ENCODE data around the gene RPEL1. TPM values are rescaled to one million over a fixed set of nuclear protein-coding genes. Genes with fewer than 3 reads are reported as not detected.

The RPEL1 gene
- total RNA-seq, 1 experiment from 2014 or later: 0.03 TPM

DNA sequence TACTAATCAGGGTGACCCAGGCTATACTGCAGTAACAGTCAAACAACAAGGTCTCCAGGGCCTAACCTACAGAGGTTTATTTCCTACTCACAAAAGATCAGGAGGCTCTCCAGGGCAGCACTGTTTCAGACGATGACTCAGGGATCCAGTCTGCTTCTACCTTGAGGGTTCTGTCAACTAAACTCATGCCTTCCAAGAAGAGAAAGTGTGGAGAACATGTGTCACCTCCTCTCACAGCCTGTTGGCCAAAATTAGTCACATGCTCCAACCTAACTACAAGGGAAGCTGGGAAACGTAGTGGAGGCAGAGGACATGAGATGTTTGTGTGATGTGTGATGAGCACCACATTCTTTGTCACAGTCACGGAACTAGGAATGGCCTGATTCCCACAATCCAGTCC lies 16.5 kb downstream of the RPEL1 start:
- H3K4me3 ChIP-seq: no peak overlapping the region

DNA sequence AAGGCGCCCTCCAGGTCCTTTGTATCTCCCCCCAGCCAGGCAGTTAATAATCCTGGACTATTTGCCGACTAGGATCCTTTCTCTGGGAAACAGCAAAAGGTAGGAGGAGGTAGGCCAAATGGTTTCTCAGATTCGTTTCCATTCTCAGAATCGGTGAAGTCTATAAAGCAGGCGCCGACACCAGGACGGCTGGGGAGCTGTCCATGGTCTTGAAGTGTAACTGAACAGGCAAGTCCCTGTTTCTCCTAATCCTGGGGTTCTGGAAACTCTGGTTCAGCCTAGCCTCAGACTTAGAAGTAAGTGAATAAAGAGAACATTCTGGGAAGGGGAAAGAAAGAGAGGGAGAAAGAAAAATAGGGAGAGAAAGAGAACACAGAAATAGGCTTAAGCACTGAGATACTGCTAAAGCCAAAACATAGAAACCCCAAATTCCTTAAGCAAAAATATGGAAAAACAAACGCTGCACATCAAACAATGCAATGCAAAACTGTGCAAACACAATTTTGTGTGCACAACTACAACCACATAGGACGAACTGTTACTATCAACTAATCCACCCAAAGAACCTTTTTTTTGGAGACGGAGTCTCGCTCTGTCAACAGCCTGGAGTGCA lies 20.1 kb downstream of the RPEL1 start:
- Histone ChIP-seq H3K27me3 (peaks cover 13% of the 10 kb centered on the region), H3K9me3 (no peaks in the 10 kb centered on the region), H3K36me3 (no peaks in the 10 kb centered on the region), H3K4me3 (no peak overlapping the region)
- DNase-seq: peak; percentile 51

More for the DNA sequence above, 16.5 kb downstream of the RPEL1 start:
- H3K36me3 ChIP-seq: no peaks in the 10 kb centered on the region
- no peak for DNase-seq
- H3K27me3 ChIP-seq: peaks cover 13% of the 10 kb centered on the region
- peaks cover 6% of the 10 kb centered on the region for H3K9me3 ChIP-seq

DNA sequence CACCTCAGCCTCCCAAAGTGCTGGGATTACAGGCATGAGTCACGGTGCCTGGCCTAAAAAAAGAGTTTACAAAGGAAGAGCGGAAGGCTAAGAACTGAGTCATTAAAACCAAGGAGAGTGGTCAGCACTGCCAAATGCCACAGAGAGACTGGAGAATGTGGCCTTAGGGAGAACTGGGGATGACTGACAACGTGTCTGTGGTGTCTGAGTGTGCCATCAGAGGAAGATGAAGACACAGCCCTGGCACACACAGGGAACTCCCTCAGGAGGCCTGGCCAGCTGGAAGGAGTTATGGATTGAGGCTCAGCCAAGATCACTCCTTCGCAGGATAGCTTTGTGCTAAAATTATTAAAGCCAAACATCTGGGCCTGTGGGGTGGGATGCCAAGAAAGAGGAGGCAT lies 27.4 kb downstream of the RPEL1 start:
- Histone ChIP-seq H3K4me3 (no peak overlapping the region), H3K27me3 (peaks cover 22% of the 10 kb centered on the region)
- peak; percentile 98 for DNase-seq

DNA sequence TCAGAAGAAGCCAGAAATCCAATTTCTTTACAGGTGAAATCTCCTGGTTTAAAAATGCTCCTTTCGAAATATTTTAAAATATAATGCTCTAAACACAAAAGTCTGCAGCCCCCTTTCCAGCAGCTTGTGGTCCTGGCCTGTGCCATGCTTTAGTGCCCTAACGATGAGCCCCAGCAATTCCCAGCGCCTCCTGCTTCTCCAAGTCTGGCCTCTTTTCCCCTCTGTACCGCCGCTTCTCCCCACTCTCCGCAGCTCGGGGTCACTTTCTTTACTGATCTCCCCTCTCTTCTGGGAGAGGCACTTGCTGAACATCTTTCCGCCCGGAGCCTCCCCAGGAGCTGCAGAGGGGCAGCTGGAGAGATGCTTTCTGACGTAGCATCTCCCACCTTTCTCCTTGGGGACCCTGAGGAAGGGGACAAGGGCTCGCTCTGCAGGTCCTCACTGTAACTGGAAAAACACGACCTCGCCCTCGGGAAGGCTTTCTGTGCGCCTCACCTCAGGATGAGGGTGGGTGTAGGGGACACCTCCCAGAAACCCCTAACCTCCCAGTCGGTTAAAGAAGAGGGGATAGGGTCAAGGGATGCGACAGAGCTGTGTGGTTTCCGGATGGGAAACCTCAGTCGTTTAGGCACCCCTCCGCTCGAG lies 30.7 kb downstream of the RPEL1 start:
- Histone ChIP-seq H3K27me3 (peaks cover 50% of the 10 kb centered on the region), H3K36me3 (no peaks in the 10 kb centered on the region), H3K4me3 (no peak overlapping the region), H3K9me3 (peaks cover 6% of the 10 kb centered on the region)
- DNase-seq: no peak

More for the DNA sequence above, 27.4 kb downstream of the RPEL1 start:
- Histone ChIP-seq H3K36me3 (no peaks in the 10 kb centered on the region), H3K9me3 (no peaks in the 10 kb centered on the region)

DNA sequence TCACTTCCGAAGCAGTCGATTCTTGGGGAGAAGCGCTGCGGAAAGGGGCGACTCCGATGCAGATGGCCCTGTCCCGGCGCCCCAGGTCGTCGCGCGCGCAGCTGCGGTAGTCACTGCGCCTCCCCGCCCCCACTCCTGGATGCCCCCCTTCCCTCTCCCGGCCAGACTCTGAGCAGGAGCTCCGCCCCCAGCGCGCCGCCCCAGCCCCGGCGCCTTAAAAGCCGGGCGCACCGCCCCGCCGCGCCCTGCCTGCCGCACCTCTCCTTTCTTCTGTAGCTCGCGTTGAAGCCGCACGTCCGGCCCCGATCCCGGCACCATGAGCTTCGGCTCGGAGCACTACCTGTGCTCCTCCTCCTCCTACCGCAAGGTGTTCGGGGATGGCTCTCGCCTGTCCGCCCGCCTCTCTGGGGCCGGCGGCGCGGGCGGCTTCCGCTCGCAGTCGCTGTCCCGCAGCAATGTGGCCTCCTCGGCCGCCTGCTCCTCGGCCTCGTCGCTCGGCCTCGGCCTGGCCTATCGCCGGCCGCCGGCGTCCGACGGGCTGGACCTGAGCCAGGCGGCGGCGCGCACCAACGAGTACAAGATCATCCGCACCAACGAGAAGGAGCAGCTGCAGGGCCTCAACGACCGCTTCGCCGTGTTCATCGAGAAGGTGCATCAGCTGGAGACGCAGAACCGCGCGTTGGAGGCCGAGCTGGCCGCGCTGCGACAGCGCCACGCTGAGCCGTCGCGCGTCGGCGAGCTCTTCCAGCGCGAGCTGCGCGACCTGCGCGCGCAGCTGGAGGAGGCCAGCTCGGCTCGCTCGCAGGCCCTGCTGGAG lies 31.4 kb downstream of the RPEL1 start, which contains the start of gene INA:
TSS of gene INA (plus strand) at position 243 of the 817 bp plus-strand sequence. CDS start at position 317, 74 bp downstream.
- no peaks in the 10 kb centered on the region for H3K36me3 ChIP-seq
- H3K4me3 ChIP-seq: no peak within 1 kb of the TSS
- DNase-seq: no peak
- H3K9me3 ChIP-seq: peaks cover 6% of the 10 kb centered on the region
- peaks cover 58% of the 10 kb centered on the region for H3K27me3 ChIP-seq

DNA sequence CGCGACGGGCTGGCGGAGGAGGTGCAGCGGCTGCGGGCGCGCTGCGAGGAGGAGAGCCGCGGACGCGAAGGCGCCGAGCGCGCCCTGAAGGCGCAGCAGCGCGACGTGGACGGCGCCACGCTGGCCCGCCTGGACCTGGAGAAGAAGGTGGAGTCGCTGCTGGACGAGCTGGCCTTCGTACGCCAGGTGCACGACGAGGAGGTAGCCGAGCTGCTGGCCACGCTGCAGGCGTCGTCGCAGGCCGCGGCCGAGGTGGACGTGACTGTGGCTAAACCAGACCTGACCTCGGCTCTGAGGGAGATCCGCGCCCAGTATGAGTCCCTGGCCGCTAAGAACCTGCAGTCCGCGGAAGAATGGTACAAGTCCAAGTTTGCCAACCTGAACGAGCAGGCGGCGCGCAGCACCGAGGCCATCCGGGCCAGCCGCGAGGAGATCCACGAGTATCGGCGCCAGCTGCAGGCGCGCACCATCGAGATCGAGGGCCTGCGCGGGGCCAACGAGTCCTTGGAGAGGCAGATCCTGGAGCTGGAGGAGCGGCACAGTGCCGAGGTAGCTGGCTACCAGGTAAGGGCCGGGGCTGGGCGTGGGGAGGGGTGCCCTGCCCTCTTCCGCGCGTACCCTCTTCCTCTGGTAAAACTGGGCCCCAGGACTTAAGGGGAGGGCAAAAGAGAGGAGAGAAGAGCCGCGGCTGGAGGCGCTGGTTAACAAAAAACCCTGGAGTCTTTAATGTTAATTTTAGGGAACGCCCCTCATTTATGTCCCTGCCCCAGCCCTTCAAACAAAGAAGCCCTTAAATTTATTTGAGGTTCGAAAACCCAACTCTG lies 32.2 kb downstream of the RPEL1 start:
- Histone ChIP-seq H3K4me3 (no peak overlapping the region), H3K9me3 (peaks cover 6% of the 10 kb centered on the region), H3K27me3 (peaks cover 60% of the 10 kb centered on the region), H3K36me3 (no peaks in the 10 kb centered on the region)
- DNase-seq: no peak

DNA sequence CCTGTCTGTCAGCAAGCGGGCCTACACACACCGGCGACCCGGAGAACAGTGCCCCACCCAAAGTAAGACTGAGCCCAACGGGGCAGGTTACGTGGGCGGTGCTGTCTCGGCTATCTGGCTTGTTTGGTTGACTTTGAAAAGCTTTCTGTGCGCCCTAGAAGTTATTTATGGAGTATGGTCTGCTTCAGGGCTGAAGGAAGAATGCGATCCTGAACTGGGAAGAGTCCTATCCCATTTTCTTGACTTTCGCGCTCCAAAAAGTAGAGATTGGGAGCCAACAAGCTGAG lies 32.8 kb downstream of the RPEL1 start:
- DNase-seq: no peak
- Histone ChIP-seq H3K4me3 (no peak overlapping the region), H3K27me3 (peaks cover 60% of the 10 kb centered on the region)

DNA sequence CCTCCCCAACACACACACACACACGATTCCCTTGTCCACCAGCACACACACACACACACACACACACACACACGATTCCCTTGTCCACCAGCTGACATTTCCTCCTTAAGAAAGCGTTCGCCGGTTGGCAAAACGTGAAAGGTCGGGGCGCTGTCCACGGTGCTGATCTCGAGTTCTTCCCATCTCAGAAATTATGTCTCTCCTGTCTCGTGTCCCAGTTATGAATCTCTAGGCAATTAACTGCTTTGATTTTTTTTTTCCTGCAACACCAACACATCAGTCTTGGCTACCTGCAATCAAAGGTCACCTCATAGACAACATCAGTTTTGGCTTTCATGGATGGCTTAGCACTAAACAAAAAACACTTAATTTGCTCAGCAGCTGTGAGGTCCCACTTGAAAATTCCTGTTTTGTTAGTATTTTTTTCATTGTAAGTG lies 33.2 kb downstream of the RPEL1 start:
- H3K27me3 ChIP-seq: peaks cover 60% of the 10 kb centered on the region
- DNase-seq: peak; percentile 30

More for the DNA sequence above, 32.8 kb downstream of the RPEL1 start:
- no peaks in the 10 kb centered on the region for H3K36me3 ChIP-seq
- peaks cover 6% of the 10 kb centered on the region for H3K9me3 ChIP-seq

DNA sequence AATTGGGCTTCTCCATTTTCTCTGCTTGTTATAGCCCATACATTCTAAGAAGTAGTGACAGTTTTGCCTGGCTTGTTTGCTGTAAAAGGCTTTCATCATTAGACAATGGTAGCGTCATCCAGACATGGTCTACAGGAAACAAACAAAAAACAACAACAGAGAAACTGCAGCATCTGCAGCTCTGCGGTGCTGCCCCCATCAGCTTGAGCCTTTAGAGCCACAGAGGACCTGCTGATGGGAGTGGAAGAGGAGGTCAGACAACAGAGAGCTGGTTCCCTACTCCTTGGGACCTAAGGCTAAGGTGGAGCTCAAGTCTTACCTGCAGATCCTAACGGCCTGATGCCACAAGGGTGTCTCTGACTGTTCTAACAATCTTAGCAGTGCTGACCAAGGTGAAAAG lies 34.3 kb downstream of the RPEL1 start:
- Histone ChIP-seq H3K9me3 (peaks cover 6% of the 10 kb centered on the region), H3K27me3 (peaks cover 62% of the 10 kb centered on the region), H3K4me3 (no peak overlapping the region), H3K36me3 (no peaks in the 10 kb centered on the region)
- DNase-seq: no peak

More for the DNA sequence above, 33.2 kb downstream of the RPEL1 start:
- H3K4me3 ChIP-seq: no peak overlapping the region
- no peaks in the 10 kb centered on the region for H3K36me3 ChIP-seq
- H3K9me3 ChIP-seq: peaks cover 6% of the 10 kb centered on the region

DNA sequence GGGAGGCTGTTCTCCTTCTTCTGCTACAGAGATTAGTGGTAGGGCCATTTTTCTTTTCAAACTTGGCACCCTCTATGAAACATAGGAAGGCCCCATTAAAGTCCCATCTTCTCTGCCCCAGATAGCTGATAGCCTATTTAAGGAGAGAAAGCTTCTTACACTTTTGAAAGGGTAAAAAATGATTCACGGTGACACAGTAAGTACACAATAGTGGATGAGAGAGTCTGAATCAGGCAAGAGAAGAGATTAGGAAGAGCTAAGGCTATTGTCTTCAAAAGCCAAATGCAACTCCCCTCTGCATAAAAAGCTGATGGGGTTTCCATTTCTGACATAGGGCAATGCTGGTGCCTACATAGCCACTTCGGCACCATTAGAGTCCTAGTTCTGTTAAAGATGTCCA lies 34.8 kb downstream of the RPEL1 start:
- Histone ChIP-seq H3K27me3 (peaks cover 62% of the 10 kb centered on the region), H3K36me3 (no peaks in the 10 kb centered on the region), H3K4me3 (no peak overlapping the region), H3K9me3 (peaks cover 6% of the 10 kb centered on the region)
- DNase-seq: no peak

DNA sequence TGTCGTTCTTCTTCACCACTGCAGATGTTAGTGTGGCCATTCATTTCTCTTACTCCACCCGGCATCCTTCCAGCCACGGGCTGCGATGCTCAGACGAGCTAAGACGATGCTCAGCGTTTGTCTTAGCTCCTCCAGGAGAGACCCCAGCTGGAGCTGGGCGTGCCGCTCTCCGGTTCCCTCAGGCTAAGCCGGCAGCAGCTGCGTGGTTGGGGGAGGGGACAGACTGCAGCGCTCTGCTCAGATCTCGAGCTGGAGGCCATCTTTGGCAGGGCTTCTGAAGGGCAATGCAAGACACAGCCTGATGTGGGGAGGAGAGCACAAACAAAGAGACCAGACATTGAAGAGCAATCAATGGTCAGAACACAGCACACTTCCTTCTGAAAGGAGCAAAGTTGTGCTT lies 36.1 kb downstream of the RPEL1 start:
- peaks cover 6% of the 10 kb centered on the region for H3K9me3 ChIP-seq
- DNase-seq: no peak
- H3K36me3 ChIP-seq: no peaks in the 10 kb centered on the region
- no peak overlapping the region for H3K4me3 ChIP-seq
- H3K27me3 ChIP-seq: peaks cover 52% of the 10 kb centered on the region

DNA sequence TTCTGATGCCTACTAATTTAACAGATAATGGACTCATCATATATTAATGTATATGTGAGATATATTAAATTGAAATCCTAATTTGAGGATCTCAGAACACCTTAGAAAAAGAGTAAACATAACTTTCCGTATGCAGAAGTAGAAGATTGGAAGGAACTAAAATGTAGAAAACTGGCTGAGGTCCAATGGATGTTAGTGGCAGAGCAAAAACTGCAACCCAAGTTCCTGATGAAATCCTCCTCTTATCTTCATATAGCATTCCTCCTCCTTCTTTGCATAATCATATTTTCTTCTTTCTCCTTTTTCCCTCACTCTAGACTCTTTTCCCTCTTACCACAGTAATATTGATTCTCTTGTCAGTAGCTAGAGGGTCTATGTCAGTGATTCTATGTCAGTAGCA lies 37.3 kb downstream of the RPEL1 start:
- no peak overlapping the region for H3K4me3 ChIP-seq
- H3K36me3 ChIP-seq: no peaks in the 10 kb centered on the region
- peaks cover 6% of the 10 kb centered on the region for H3K9me3 ChIP-seq
- H3K27me3 ChIP-seq: peaks cover 44% of the 10 kb centered on the region
- DNase-seq: no peak

DNA sequence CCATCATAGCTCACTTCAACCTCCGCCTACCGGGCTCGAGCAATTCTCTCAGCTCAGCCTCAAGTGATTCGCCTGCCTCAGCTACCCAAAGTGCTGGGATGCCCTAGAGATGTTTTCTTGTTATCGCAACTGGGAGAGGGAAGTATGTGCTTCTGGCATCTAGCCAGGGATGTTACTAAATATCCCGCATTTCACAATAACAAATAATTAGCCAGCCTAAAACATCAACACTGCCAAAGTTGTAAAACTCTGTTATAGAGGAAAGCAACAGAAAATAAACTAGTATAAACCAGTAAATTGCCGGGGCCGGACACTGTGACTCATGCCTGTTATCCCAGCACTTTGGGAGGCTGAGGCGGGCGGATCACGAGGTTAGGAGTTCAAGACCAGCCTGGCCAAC lies 38.5 kb downstream of the RPEL1 start:
- H3K36me3 ChIP-seq: no peaks in the 10 kb centered on the region
- peaks cover 47% of the 10 kb centered on the region for H3K27me3 ChIP-seq
- DNase-seq: peak; percentile 17
- no peaks in the 10 kb centered on the region; the same call in 1 of the 2 replicates for H3K9me3 ChIP-seq
- H3K4me3 ChIP-seq: no peak overlapping the region

DNA sequence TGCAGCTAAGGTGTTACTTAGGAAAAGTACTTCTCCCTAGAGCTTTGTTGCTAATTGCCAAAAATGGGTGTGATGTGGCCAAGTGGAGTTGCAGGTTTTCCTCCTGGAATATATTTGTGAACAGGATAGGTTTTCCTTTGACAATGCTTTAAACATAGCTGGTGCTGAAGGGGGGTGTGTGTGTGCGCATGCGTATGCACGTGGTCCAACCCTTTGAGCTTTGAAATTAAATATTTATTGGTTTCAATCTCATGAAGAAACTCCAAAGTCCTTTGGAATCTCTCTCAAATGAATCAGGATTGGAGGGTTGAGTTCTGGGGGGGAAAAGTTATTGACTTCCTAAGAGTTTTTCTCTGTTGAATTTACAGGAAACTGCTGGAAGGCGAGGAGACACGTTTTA lies 42.3 kb downstream of the RPEL1 start:
- H3K9me3 ChIP-seq: no peaks in the 10 kb centered on the region
- no peak for DNase-seq
- peaks cover 31% of the 10 kb centered on the region for H3K27me3 ChIP-seq
- no peak overlapping the region for H3K4me3 ChIP-seq
- no peaks in the 10 kb centered on the region for H3K36me3 ChIP-seq

DNA sequence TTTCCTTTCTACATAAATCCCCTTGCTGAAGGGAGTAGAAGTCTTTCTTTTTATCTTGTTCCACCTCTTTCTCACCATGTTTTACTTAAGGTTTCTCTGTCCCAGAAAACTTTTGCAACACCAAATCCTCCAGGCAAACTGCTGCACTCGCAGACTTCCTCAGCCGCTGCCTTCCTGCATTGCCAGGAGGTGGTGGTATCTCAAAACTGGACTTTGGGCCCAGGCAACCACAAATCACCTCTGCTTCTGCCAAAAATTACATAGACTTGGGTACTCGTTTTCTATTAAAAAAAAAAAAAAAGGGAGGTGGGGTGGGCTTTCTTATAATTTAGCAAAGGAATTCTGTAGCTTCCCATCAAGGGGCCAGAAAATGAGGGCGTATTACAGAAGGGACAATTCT lies 45.9 kb downstream of the RPEL1 start:
- Histone ChIP-seq H3K9me3 (no peaks in the 10 kb centered on the region), H3K4me3 (no peak overlapping the region), H3K27me3 (peaks cover 29% of the 10 kb centered on the region), H3K36me3 (no peaks in the 10 kb centered on the region)
- DNase-seq: no peak

DNA sequence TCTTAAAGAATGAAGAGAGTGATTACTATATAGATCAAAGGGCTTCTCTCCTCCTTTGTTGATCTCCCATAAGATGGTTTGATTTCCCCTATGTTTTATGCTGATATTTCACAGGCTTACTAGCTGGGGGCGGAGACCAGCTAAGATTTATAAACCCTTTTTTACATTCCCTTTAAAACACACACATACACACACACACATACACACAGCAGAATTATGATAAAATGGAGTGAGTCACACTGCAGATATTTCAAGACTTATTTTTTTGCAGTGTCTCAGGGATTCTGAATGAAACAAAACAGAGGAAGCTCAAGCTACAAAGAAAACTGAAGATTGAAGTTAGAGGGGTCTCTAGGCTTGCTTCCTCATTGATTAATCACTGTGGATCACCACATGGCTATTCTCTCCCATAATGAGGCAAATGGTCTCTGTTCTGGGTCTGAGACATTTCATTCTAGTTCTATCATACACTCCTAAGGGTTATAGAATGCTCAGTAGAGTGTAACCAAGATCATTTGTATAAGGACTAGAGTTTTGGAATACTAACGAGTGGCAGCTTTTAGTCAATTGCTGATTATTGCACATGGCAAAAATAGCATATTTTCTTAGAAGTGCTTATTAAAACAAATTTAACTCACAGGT lies 49.8 kb downstream of the RPEL1 start:
- Histone ChIP-seq H3K27me3 (peaks cover 3% of the 10 kb centered on the region; the same call in 1 of the 2 replicates), H3K36me3 (no peaks in the 10 kb centered on the region), H3K4me3 (no peak overlapping the region), H3K9me3 (no peaks in the 10 kb centered on the region)
- DNase-seq: no peak

All from MG63 (cell line).